ENCODE measurements around the gene C20orf204.

The C20orf204 gene

GRCh38 chr20:64077094-64077493, 41.1 kb downstream of the C20orf204 start:
- Histone ChIP-seq H3K27me3 (ENCODE audit: control insufficient read depth in 5 of 5, insufficient read depth in 4 of 5, low read length in 5 of 5) (no peaks in the 10 kb centered on the region), H3K4me3 (ENCODE audit: low read depth in 1 of 5, low read length in 5 of 5) (peak overlapping the region; percentile 11 to 75 (median 45)), H3K4me1 (ENCODE audit: control insufficient read depth in 5 of 5, insufficient read depth in 5 of 5, low read length in 5 of 5) (peaks cover 0 to 56% (median 41%) of the 10 kb centered on the region in 5 donors), H3K27ac (ENCODE audit: low read depth, low read length) (no peak overlapping the region), H3K36me3 (ENCODE audit: control insufficient read depth in 5 of 5, insufficient read depth in 5 of 5, low read length in 5 of 5) (peaks cover 0 to 29% (median 18%) of the 10 kb centered on the region in 5 donors), H3K9me3 (ENCODE audit: control insufficient read depth in 5 of 5, low read length in 5 of 5) (no peaks in the 10 kb centered on the region), H3K9ac (ENCODE audit: low read length in 5 of 5) (peak overlapping the region in 3 of 5 donors; percentile 53 to 80 (median 68))

- Histone ChIP-seq H3K27me3 (ENCODE audit: control insufficient read depth in 5 of 5, insufficient read depth in 4 of 5, low read length in 5 of 5) (no peaks in the 10 kb centered on the region), H3K9ac (ENCODE audit: low read length in 5 of 5) (peak overlapping the region in 3 of 5 donors; percentile 53 to 80 (median 68)), H3K4me3 (ENCODE audit: low read depth in 1 of 5, low read length in 5 of 5) (peak overlapping the region; percentile 32 to 75 (median 59)), H3K9me3 (ENCODE audit: control insufficient read depth in 5 of 5, low read length in 5 of 5) (no peaks in the 10 kb centered on the region), H3K27ac (ENCODE audit: low read depth, low read length) (no peak overlapping the region), H3K4me1 (ENCODE audit: control insufficient read depth in 5 of 5, insufficient read depth in 5 of 5, low read length in 5 of 5) (peaks cover 0 to 61% (median 45%) of the 10 kb centered on the region in 5 donors), H3K36me3 (ENCODE audit: control insufficient read depth in 5 of 5, insufficient read depth in 5 of 5, low read length in 5 of 5) (peaks cover 0 to 25% (median 14%) of the 10 kb centered on the region in 5 donors)
Measured at GRCh38 chr20:64077541-64077875, 41.5 kb downstream of the C20orf204 start.

GRCh38 chr20:64077876-64078551, 42.0 kb downstream of the C20orf204 start:
- Histone ChIP-seq H3K9ac (ENCODE audit: low read length in 5 of 5) (peak overlapping the region in 4 of 5 donors; percentile 80 to 84 (median 82)), H3K36me3 (ENCODE audit: control insufficient read depth in 5 of 5, insufficient read depth in 5 of 5, low read length in 5 of 5) (peaks cover 0 to 20% (median 10%) of the 10 kb centered on the region in 5 donors), H3K4me3 (ENCODE audit: low read depth in 1 of 5, low read length in 5 of 5) (peak overlapping the region; percentile 59 to 78 (median 73)), H3K4me1 (ENCODE audit: control insufficient read depth in 5 of 5, insufficient read depth in 5 of 5, low read length in 5 of 5) (peaks cover 0 to 64% (median 48%) of the 10 kb centered on the region in 5 donors), H3K27ac (ENCODE audit: low read depth, low read length) (no peak overlapping the region), H3K9me3 (ENCODE audit: control insufficient read depth in 5 of 5, low read length in 5 of 5) (no peaks in the 10 kb centered on the region), H3K27me3 (ENCODE audit: control insufficient read depth in 5 of 5, insufficient read depth in 4 of 5, low read length in 5 of 5) (no peaks in the 10 kb centered on the region)

- H3K9ac ChIP-seq (ENCODE audit: low read length in 5 of 5): peak overlapping the region; percentile 16 to 84 (median 82)
Measured at GRCh38 chr20:64078934-64079272, 42.9 kb downstream of the C20orf204 start.

GRCh38 chr20:64079273-64080012, 43.5 kb downstream of the C20orf204 start, which contains the start of gene RGS19:
TSS of gene RGS19 (minus strand) at chr20:64079518. CDS start at chr20:64076886, 2,632 bp downstream.
- peaks cover 0 to 78% (median 61%) of the 10 kb centered on the region in 5 donors for H3K4me1 ChIP-seq (ENCODE audit: control insufficient read depth in 5 of 5, insufficient read depth in 5 of 5, low read length in 5 of 5)
- H3K27me3 ChIP-seq (ENCODE audit: control insufficient read depth in 5 of 5, insufficient read depth in 4 of 5, low read length in 5 of 5): peaks cover 5 to 7% (median 7%) of the 10 kb centered on the region in 5 donors
- peak within 1 kb of the TSS; percentile 37 for H3K27ac ChIP-seq (ENCODE audit: low read depth, low read length)
- peak within 1 kb of the TSS; percentile 16 to 84 (median 82) for H3K9ac ChIP-seq (ENCODE audit: low read length in 5 of 5)
- H3K4me3 ChIP-seq (ENCODE audit: low read depth in 1 of 5, low read length in 5 of 5): peak within 1 kb of the TSS; percentile 59 to 78 (median 73)
- peaks cover 0 to 11% (median 4%) of the 10 kb centered on the region in 5 donors for H3K36me3 ChIP-seq (ENCODE audit: control insufficient read depth in 5 of 5, insufficient read depth in 5 of 5, low read length in 5 of 5)
- no peaks in the 10 kb centered on the region for H3K9me3 ChIP-seq (ENCODE audit: control insufficient read depth in 5 of 5, low read length in 5 of 5)

More at GRCh38 chr20:64078934-64079272, 42.9 kb downstream of the C20orf204 start:
- Histone ChIP-seq H3K27ac (ENCODE audit: low read depth, low read length) (peak overlapping the region; percentile 37), H3K4me1 (ENCODE audit: control insufficient read depth in 5 of 5, insufficient read depth in 5 of 5, low read length in 5 of 5) (peaks cover 0 to 72% (median 55%) of the 10 kb centered on the region in 5 donors), H3K9me3 (ENCODE audit: control insufficient read depth in 5 of 5, low read length in 5 of 5) (no peaks in the 10 kb centered on the region), H3K4me3 (ENCODE audit: low read depth in 1 of 5, low read length in 5 of 5) (peak overlapping the region; percentile 59 to 78 (median 73)), H3K27me3 (ENCODE audit: control insufficient read depth in 5 of 5, insufficient read depth in 4 of 5, low read length in 5 of 5) (peaks cover 0 to 2% (median 2%) of the 10 kb centered on the region in 5 donors), H3K36me3 (ENCODE audit: control insufficient read depth in 5 of 5, insufficient read depth in 5 of 5, low read length in 5 of 5) (peaks cover 0 to 16% (median 8%) of the 10 kb centered on the region in 5 donors)

GRCh38 chr20:64080013-64080812, 44.2 kb downstream of the C20orf204 start, which contains the start of gene OPRL1:
TSS of gene OPRL1 (plus strand) at chr20:64080082. CDS start at chr20:64092721, 12,639 bp downstream.
- no peaks in the 10 kb centered on the region for H3K9me3 ChIP-seq (ENCODE audit: control insufficient read depth in 5 of 5, low read length in 5 of 5)
- peaks cover 0 to 3% (median 1%) of the 10 kb centered on the region in 5 donors for H3K36me3 ChIP-seq (ENCODE audit: control insufficient read depth in 5 of 5, insufficient read depth in 5 of 5, low read length in 5 of 5)
- peak within 1 kb of the TSS; percentile 37 for H3K27ac ChIP-seq (ENCODE audit: low read depth, low read length)
- peak within 1 kb of the TSS; percentile 59 to 78 (median 73) for H3K4me3 ChIP-seq (ENCODE audit: low read depth in 1 of 5, low read length in 5 of 5)
- peak within 1 kb of the TSS; percentile 16 to 84 (median 82) for H3K9ac ChIP-seq (ENCODE audit: low read length in 5 of 5)
- H3K27me3 ChIP-seq (ENCODE audit: control insufficient read depth in 5 of 5, insufficient read depth in 4 of 5, low read length in 5 of 5): peaks cover 7 to 15% (median 14%) of the 10 kb centered on the region in 5 donors
- H3K4me1 ChIP-seq (ENCODE audit: control insufficient read depth in 5 of 5, insufficient read depth in 5 of 5, low read length in 5 of 5): peaks cover 0 to 81% (median 61%) of the 10 kb centered on the region in 5 donors

GRCh38 chr20:64080813-64081623, 45.0 kb downstream of the C20orf204 start:
- Histone ChIP-seq H3K27ac (ENCODE audit: low read depth, low read length) (no peak overlapping the region), H3K4me1 (ENCODE audit: control insufficient read depth in 5 of 5, insufficient read depth in 5 of 5, low read length in 5 of 5) (peaks cover 0 to 80% (median 61%) of the 10 kb centered on the region in 5 donors), H3K9me3 (ENCODE audit: control insufficient read depth in 5 of 5, low read length in 5 of 5) (no peaks in the 10 kb centered on the region), H3K4me3 (ENCODE audit: low read depth in 1 of 5, low read length in 5 of 5) (peak overlapping the region in 3 of 5 donors; percentile 62 to 75 (median 65)), H3K27me3 (ENCODE audit: control insufficient read depth in 5 of 5, insufficient read depth in 4 of 5, low read length in 5 of 5) (peaks cover 13 to 22% (median 19%) of the 10 kb centered on the region in 5 donors), H3K9ac (ENCODE audit: low read length in 5 of 5) (peak overlapping the region in 1 of 5 donors; percentile 72), H3K36me3 (ENCODE audit: control insufficient read depth in 5 of 5, insufficient read depth in 5 of 5, low read length in 5 of 5) (peaks cover 0 to 2% (median 0%) of the 10 kb centered on the region in 5 donors)

- H3K9ac ChIP-seq (ENCODE audit: low read length in 5 of 5): peak overlapping the region in 1 of 5 donors; percentile 14
- H3K27ac ChIP-seq (ENCODE audit: low read depth, low read length): no peak overlapping the region
- H3K4me1 ChIP-seq (ENCODE audit: control insufficient read depth in 5 of 5, insufficient read depth in 5 of 5, low read length in 5 of 5): peaks cover 0 to 74% (median 57%) of the 10 kb centered on the region in 5 donors
- no peaks in the 10 kb centered on the region for H3K36me3 ChIP-seq (ENCODE audit: control insufficient read depth in 5 of 5, insufficient read depth in 5 of 5, low read length in 5 of 5)
- H3K27me3 ChIP-seq (ENCODE audit: control insufficient read depth in 5 of 5, insufficient read depth in 4 of 5, low read length in 5 of 5): peaks cover 15 to 23% (median 22%) of the 10 kb centered on the region in 5 donors
- no peaks in the 10 kb centered on the region for H3K9me3 ChIP-seq (ENCODE audit: control insufficient read depth in 5 of 5, low read length in 5 of 5)
- no peak overlapping the region for H3K4me3 ChIP-seq (ENCODE audit: low read depth in 1 of 5, low read length in 5 of 5)
Measured at GRCh38 chr20:64081624-64081964, 45.6 kb downstream of the C20orf204 start.
